A549 (cell line): Measurements from ENCODE around the gene PTPDC1. TPM values are rescaled to one million over a fixed set of nuclear protein-coding genes. Genes with fewer than 3 reads are reported as not detected.

ENCODE experiments used
- ATAC-seq, 2 experiments: fragments of 200-7000 bp in 1 of 2; fragments of >200 bp in 1 of 2; cut with Nextera tagmentation in 1 of 2; cut with Tn5 transposase in 1 of 2; 3 replicates each; pipeline versions ENCODE4 v1.8.0 to v1.9.1; 2018 to 2020; ENCODE audit warnings: mild to moderate bottlenecking in 1 of 2, moderate library complexity in 1 of 2
- CTCF ChIA-PET: fragments of 300-600 bp; sonication (Branson Sonifier 250); formaldehyde crosslinking; extraction: SDS; loops from one replicate; lab custom pipeline; 2021; ENCODE audit warnings: antibody characterized with exemption, inconsistent platforms; lab: Yijun Ruan, JAX
- POLR2A ChIA-PET: fragments of 350-600 bp; formaldehyde crosslinking; extraction: SDS; loops from one replicate; lab custom pipeline; 2021; ENCODE audit warnings: antibody characterized with exemption, inconsistent platforms; lab: Yijun Ruan, JAX
- DNase-seq, 2 experiments: peaks; one replicate each; pipeline versions ENCODE4 v3.0.0 to v3.0.0-alpha.2; 2011 to 2016; ENCODE audit warnings: low read depth in 1 of 2, low spot score in 1 of 2
- FAIRE-seq: peaks from 2 replicates; lab custom pipeline; 2011; peaks lifted over from hg19 to GRCh38; lab: Jason Lieb, UNC
- H3K27ac ChIP-seq, 2 experiments: fragments of >200 bp; sonication (Bioruptor Twin); formaldehyde crosslinking; 3 replicates each; pipeline ENCODE4 v1.5.1; 2016 to 2017
- H3K4me1 ChIP-seq: fragments of >200 bp; sonication (Bioruptor Twin); formaldehyde crosslinking; 3 replicates; pipeline ENCODE4 v1.6.1; 2016
- H3K4me2 ChIP-seq: fragments of >200 bp; sonication (Bioruptor Twin); formaldehyde crosslinking; 3 replicates; pipeline ENCODE4 v1.6.1; 2016
- H3K4me3 ChIP-seq: fragments of >200 bp; sonication (Bioruptor Twin); formaldehyde crosslinking; 3 replicates; pipeline ENCODE4 v1.5.1; 2016
- H3K9me3 ChIP-seq: fragments of >200 bp; sonication (Bioruptor Twin); formaldehyde crosslinking; 3 replicates; pipeline ENCODE4 v1.6.1; 2016
- BHLHE40 ChIP-seq: IDR thresholded peaks from 2 replicates; pipeline ENCODE4 v1.6.1; 2012; ENCODE audit warnings: low read depth, low read length, inconsistent platforms
- CTCF ChIP-seq: fragments of >200 bp; sonication (Bioruptor Twin); formaldehyde crosslinking; IDR thresholded peaks from 3 replicates; pipeline ENCODE4 v1.5.1; 2016
- EHMT2 ChIP-seq: fragments of 200-600 bp; sonication (generic); IDR thresholded peaks from 2 replicates; pipeline ENCODE4 v1.6.1; 2016; ENCODE audit warnings: antibody characterized with exemption, low read depth, mild to moderate bottlenecking, moderate library complexity
- EP300 ChIP-seq, 2 experiments: fragments of >200 bp; sonication (Bioruptor Twin); formaldehyde crosslinking; IDR thresholded peaks; 2 replicates in 1 of 2; 3 replicates in 1 of 2; pipeline ENCODE4 v1.6.1; 2016 to 2017
- FOSB ChIP-seq: fragments of 250-450 bp; sonication (Bioruptor Pico); IDR thresholded peaks from 2 replicates; pipeline ENCODE4 v1.5.0; 2020; ENCODE audit warnings: mild to moderate bottlenecking, moderate library complexity
- FOXS1 ChIP-seq: fragments of 250-450 bp; sonication (Bioruptor Pico); IDR thresholded peaks from 2 replicates; pipeline ENCODE4 v1.5.0; 2020; ENCODE audit warnings: mild to moderate bottlenecking, moderate library complexity
- HES2 ChIP-seq: fragments of >200 bp; sonication (Bioruptor Twin); formaldehyde crosslinking; IDR thresholded peaks from 2 replicates; pipeline ENCODE4 v1.6.1; 2016
- HMGXB4 ChIP-seq: fragments of 250-450 bp; sonication (Bioruptor Pico); IDR thresholded peaks from 2 replicates; pipeline ENCODE4 v1.5.0; 2021; ENCODE audit warnings: mild to moderate bottlenecking, moderate library complexity, borderline replicate concordance
- HOXA7 ChIP-seq: fragments of 250-450 bp; sonication (Bioruptor Pico); IDR thresholded peaks from 2 replicates; pipeline ENCODE4 v1.5.0; 2020; ENCODE audit warnings: mild to moderate bottlenecking, moderate library complexity
- HOXB13 ChIP-seq: fragments of 250-450 bp; sonication (Bioruptor Pico); IDR thresholded peaks from 2 replicates; pipeline ENCODE4 v1.5.0; 2020; ENCODE audit warnings: low read depth, mild to moderate bottlenecking, moderate library complexity
- JUN ChIP-seq, 2 experiments: fragments of >200 bp; sonication (Bioruptor Twin); formaldehyde crosslinking; IDR thresholded peaks; 2 replicates in 1 of 2; 3 replicates in 1 of 2; pipeline ENCODE4 v1.6.1; 2016 to 2017
- KDM1A ChIP-seq: fragments of 200-600 bp; sonication (generic); IDR thresholded peaks from 2 replicates; pipeline ENCODE4 v1.6.1; 2016; ENCODE audit warnings: low read depth, mild to moderate bottlenecking
- MAFK ChIP-seq: fragments of 450-650 bp; IDR thresholded peaks from 2 replicates; pipeline ENCODE4 v1.6.1; 2014; ENCODE audit not compliant: partially characterized antibody
- MAX ChIP-seq: IDR thresholded peaks from 2 replicates; pipeline ENCODE4 v1.6.1; 2012
- MAZ ChIP-seq: fragments of 150-350 bp; IDR thresholded peaks from 2 replicates; pipeline ENCODE4 v1.6.1; 2014; ENCODE audit warnings: antibody characterized with exemption, low read depth, low read length, borderline replicate concordance
- MYC ChIP-seq: IDR thresholded peaks from 2 replicates; pipeline ENCODE4 v1.6.1; 2012; ENCODE audit warnings: mild to moderate bottlenecking, inconsistent platforms, low read length, improper control_type of control experiment, borderline replicate concordance
- NFE2L2 ChIP-seq: fragments of 150-350 bp; conservative IDR thresholded peaks from 2 replicates; pipeline ENCODE4 v1.6.1; 2014; ENCODE audit warnings: low read length
- NPAS2 ChIP-seq: fragments of 250-450 bp; sonication (Bioruptor Pico); IDR thresholded peaks from 2 replicates; pipeline ENCODE4 v1.8.0; 2022; ENCODE audit warnings: mild to moderate bottlenecking, moderate library complexity, borderline replicate concordance
- NR3C1 ChIP-seq: fragments of >200 bp; sonication (Bioruptor Twin); formaldehyde crosslinking; IDR thresholded peaks from 3 replicates; pipeline ENCODE4 v1.6.1; 2017
- PBX3 ChIP-seq: IDR thresholded peaks from 2 replicates; pipeline ENCODE4 v1.6.1; 2012
- PHF8 ChIP-seq: fragments of 200-600 bp; sonication (generic); IDR thresholded peaks from 2 replicates; pipeline ENCODE4 v1.6.1; 2016; ENCODE audit warnings: low read depth, mild to moderate bottlenecking, antibody characterized with exemption, moderate library complexity, borderline replicate concordance
- POLR2A ChIP-seq: IDR thresholded peaks from 2 replicates; pipeline ENCODE4 v1.6.1; 2012; ENCODE audit warnings: mild to moderate bottlenecking, low read length
- RARB ChIP-seq: fragments of 250-450 bp; sonication (Bioruptor Pico); IDR thresholded peaks from 2 replicates; pipeline ENCODE4 v1.8.0; 2021; ENCODE audit warnings: mild to moderate bottlenecking, moderate library complexity
- RFX5 ChIP-seq: fragments of 450-650 bp; IDR thresholded peaks from 2 replicates; pipeline ENCODE4 v1.7.1; 2014; ENCODE audit warnings: antibody characterized with exemption, mild to moderate bottlenecking, moderate library complexity
- RNF2 ChIP-seq: fragments of 200-600 bp; sonication (generic); IDR thresholded peaks from 2 replicates; pipeline ENCODE4 v1.6.1; 2016; ENCODE audit warnings: low read depth, mild to moderate bottlenecking, antibody characterized with exemption, moderate library complexity, borderline replicate concordance
- TFCP2L1 ChIP-seq: fragments of 250-450 bp; sonication (Bioruptor Pico); IDR thresholded peaks from 2 replicates; pipeline ENCODE4 v1.5.0; 2021; ENCODE audit warnings: mild to moderate bottlenecking
- ZNF302 ChIP-seq: fragments of 250-450 bp; sonication (Bioruptor Pico); IDR thresholded peaks from 2 replicates; pipeline ENCODE4 v1.9.0; 2021; ENCODE audit warnings: inconsistent platforms, mild to moderate bottlenecking, moderate library complexity
- ZSCAN20 ChIP-seq: fragments of 250-450 bp; sonication (Bioruptor Pico); IDR thresholded peaks from 2 replicates; pipeline ENCODE4 v1.8.0; 2022; ENCODE audit warnings: mild to moderate bottlenecking, moderate library complexity
- WGBS: methylation state at CpG from one replicate; pipeline ENCODE4 v1.1.6; 2017; ENCODE audit errors: missing lambda C conversion rate; 5-methylcytosine and 5-hydroxymethylcytosine counted together
- polyA plus RNA-seq, 4 experiments: library from polyadenylated mRNA; depleted of rRNA in 3 of 4; stranded (reverse); fragments of >200 nt; fragmentation: RNase III in 1 of 4; extraction: RNeasy Plus Mini Kit Qiagen cat#74134 plus additional on column Dnase treatment in 1 of 4; gene quantifications; 2 replicates in 3 of 4; 3 replicates in 1 of 4; pipeline ENCODE4 v1.2.3, GENCODE V29; 2011 to 2017

Gene PTPDC1
- polyA plus RNA-seq, 2 of the 4 experiments (the other 2 are of a cell fraction) = 3.8 to 16.9 TPM

GRCh38 chr9:94149696-94150095 lies 65.4 kb downstream of the PTPDC1 start:
- ChIA-PET CTCF (interaction anchor here (0.5 kb wide), 1 partner anchor 17 kb away, joined by 3 read pairs; no protein-coding TSS in a partner anchor), POLR2A (interaction anchor here (1.3 kb wide), 1 partner anchor 17 kb away, joined by 4 read pairs; no protein-coding TSS in a partner anchor)
- H3K4me2 ChIP-seq = no peak overlapping the region
- no peaks in the 10 kb centered on the region for H3K4me1 ChIP-seq
- ATAC-seq (no peak), FAIRE-seq (no peak), DNase-seq (no peak)
- no peak overlapping the region for H3K27ac ChIP-seq
- WGBS = 93% methylated on average over 6 of the region's 6 CpGs
- H3K4me3 ChIP-seq = no peak overlapping the region
- TF ChIP-seq NPAS2 (CRISPR knock-in tag) (no peak), HMGXB4 (no peak), EP300 (IDR thresholded peaks at IDR 0.05) (no peak), PHF8 (no peak), HOXA7 (CRISPR knock-in tag) (no peak), RFX5 (no peak)
- TF ChIP-seq, all 56 proteins: peak for 0
- no peaks in the 10 kb centered on the region for H3K9me3 ChIP-seq

GRCh38 chr9:94150279-94150828 lies 66.1 kb downstream of the PTPDC1 start:
- H3K9me3 ChIP-seq = no peaks in the 10 kb centered on the region
- WGBS = 59% methylated on average over 3 of the region's 3 CpGs
- POLR2A ChIA-PET = no interaction called here
- TF ChIP-seq NFE2L2 = no peak
- TF ChIP-seq POLR2A = no peak
- TF ChIP-seq MAX = no peak
- no peak for TF ChIP-seq RFX5
- no peak for TF ChIP-seq RNF2
- TF ChIP-seq MYC = no peak
- no peak for TF ChIP-seq MAZ
- no peak for TF ChIP-seq NR3C1
- TF ChIP-seq KDM1A = no peak
- no peak for TF ChIP-seq EHMT2
- no peak for TF ChIP-seq FOSB (CRISPR knock-in tag)
- no peak for TF ChIP-seq TFCP2L1 (CRISPR knock-in tag)
- TF ChIP-seq, all 56 proteins: peak for 0
- H3K4me3 ChIP-seq = no peak overlapping the region
- H3K27ac ChIP-seq = no peak overlapping the region
- H3K4me2 ChIP-seq = no peak overlapping the region
- ATAC-seq (no peak; a peak in 1 of 6 replicates), FAIRE-seq (no peak), DNase-seq (no peak)
- H3K4me1 ChIP-seq = no peaks in the 10 kb centered on the region
- CTCF ChIA-PET = interaction anchor here (0.5 kb wide), 1 partner anchor 18 kb away, joined by 3 read pairs; no protein-coding TSS in a partner anchor

- WGBS = 81% methylated on average over 11 of the region's 11 CpGs
- no peak for FAIRE-seq
- TF ChIP-seq BHLHE40 (no peak), NFE2L2 (no peak), HOXB13 (CRISPR knock-in tag) (no peak), FOXS1 (CRISPR knock-in tag) (no peak), MAZ (no peak), PHF8 (no peak), MYC (no peak), ZNF302 (no peak), RARB (CRISPR knock-in tag) (no peak), TFCP2L1 (CRISPR knock-in tag) (no peak), HES2 (no peak), PBX3 (no peak), MAFK (no peak), JUN (IDR thresholded peaks at IDR 0.05) (no peak), ZSCAN20 (no peak), CTCF (no peak)
- no peak for ATAC-seq
- POLR2A ChIA-PET = no interaction called here
- Histone ChIP-seq H3K4me1 (no peaks in the 10 kb centered on the region), H3K9me3 (no peaks in the 10 kb centered on the region), H3K27ac (no peak overlapping the region), H3K4me3 (no peak overlapping the region), H3K4me2 (no peak overlapping the region)
- DNase-seq = no peak
- CTCF ChIA-PET = interaction anchor here (0.7 kb wide), 1 partner anchor 1281 kb away, joined by 4 read pairs; no protein-coding TSS in a partner anchor
These were observed 66.8 kb downstream of the PTPDC1 start for GRCh38 chr9:94150890-94151650.
